ENCODE measurements around the gene SNTG2. TPM values are rescaled to one million over a fixed set of nuclear protein-coding genes. Genes with fewer than 3 reads are reported as not detected.

SNTG2 gene
- total RNA-seq, 1 donor, result under 0.01 TPM

GRCh38 chr2:1162246-1162645 lies 211.6 kb downstream of the SNTG2 start:
- no peak for TF ChIP-seq CTCF (IDR thresholded peaks at IDR 0.05; ENCODE audit: insufficient read depth, low read depth, low read length)
- DNase-seq (ENCODE audit: low read depth), result no peak
- no peak overlapping the region for H3K4me3 ChIP-seq (ENCODE audit: low read depth, low read length)

- H3K4me3 ChIP-seq (ENCODE audit: low read depth, low read length), result no peak overlapping the region
- TF ChIP-seq CTCF (IDR thresholded peaks at IDR 0.05; ENCODE audit: insufficient read depth, low read depth, low read length), result no peak
- no peak for DNase-seq (ENCODE audit: low read depth)
Measured at GRCh38 chr2:1162768-1163584, 212.3 kb downstream of the SNTG2 start.

GRCh38 chr2:1166976-1167375 lies 216.3 kb downstream of the SNTG2 start:
- no peak for DNase-seq (ENCODE audit: low read depth)
- no peak for TF ChIP-seq CTCF (IDR thresholded peaks at IDR 0.05; ENCODE audit: insufficient read depth, low read depth, low read length)
- no peak overlapping the region for H3K4me3 ChIP-seq (ENCODE audit: low read depth, low read length)

GRCh38 chr2:1168846-1169245 lies 218.2 kb downstream of the SNTG2 start:
- no peak for DNase-seq (ENCODE audit: low read depth)
- H3K4me3 ChIP-seq (ENCODE audit: low read depth, low read length), result no peak overlapping the region
- TF ChIP-seq CTCF (IDR thresholded peaks at IDR 0.05; ENCODE audit: insufficient read depth, low read depth, low read length), result no peak

DNA sequence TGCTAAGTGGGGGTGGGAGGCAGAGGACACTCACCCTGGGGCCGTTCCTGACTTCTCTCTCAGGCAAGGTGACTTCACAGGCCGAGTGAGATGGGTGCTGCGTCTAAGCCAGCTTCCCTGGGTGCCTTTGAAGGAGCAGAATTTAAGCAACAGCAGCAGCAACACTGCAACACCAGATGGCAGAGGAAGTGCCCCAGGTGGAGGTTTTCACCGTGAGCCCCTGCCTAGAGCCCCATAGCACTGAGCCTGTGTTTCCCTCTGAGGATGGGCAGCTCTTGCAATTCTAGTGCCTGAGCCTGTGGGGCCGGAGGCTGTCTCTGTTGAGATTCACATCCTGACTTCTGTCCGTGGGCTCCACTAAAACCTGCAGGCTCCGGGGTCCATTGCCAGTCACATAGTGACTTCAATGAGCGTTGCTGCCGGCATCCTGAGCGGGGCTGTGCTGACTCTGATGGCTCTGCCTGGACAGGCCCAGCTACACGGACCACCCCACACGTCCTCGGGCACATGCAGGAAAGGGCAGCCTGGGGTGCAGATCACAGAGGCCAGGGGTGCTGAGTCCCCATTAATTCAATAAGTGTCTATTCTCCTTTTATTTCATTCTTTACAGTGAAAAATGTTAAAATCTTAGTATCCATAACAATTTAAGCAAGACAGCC lies 218.8 kb downstream of the SNTG2 start:
- no peak overlapping the region for H3K4me3 ChIP-seq (ENCODE audit: low read depth, low read length)
- no peak for DNase-seq (ENCODE audit: low read depth)
- no peak for TF ChIP-seq CTCF (IDR thresholded peaks at IDR 0.05; ENCODE audit: insufficient read depth, low read depth, low read length)

- H3K4me3 ChIP-seq (ENCODE audit: low read depth, low read length), result no peak overlapping the region
- DNase-seq (ENCODE audit: low read depth), result no peak
- TF ChIP-seq CTCF (IDR thresholded peaks at IDR 0.05; ENCODE audit: insufficient read depth, low read depth, low read length), result no peak
Measured at GRCh38 chr2:1170241-1170640, 219.6 kb downstream of the SNTG2 start.
